Panc1 (cell line): Measurements from ENCODE around the gene IPO13. TPM values are rescaled to one million over a fixed set of nuclear protein-coding genes. Genes with fewer than 3 reads are reported as not detected.

Source experiments
- ATAC-seq: fragments of 200-7000 bp; cut with Tn5 transposase; 2 replicates; pipeline ENCODE4 v1.9.1; 2020; ENCODE audit warnings: mild to moderate bottlenecking, moderate library complexity
- Bru-seq: library from RNA; stranded (reverse); fragments of 400-500 nt; gene quantifications from one replicate; lab custom pipeline; 2021; lab: Mats Ljungman, UMichigan
- BruChase-seq, 2 experiments: library from RNA; stranded (reverse); fragments of 400-500 nt; gene quantifications; one replicate each; lab custom pipeline; 2021; lab: Mats Ljungman, UMichigan
- BruUV-seq: library from RNA; stranded (reverse); fragments of 400-500 nt; replicated peaks from 2 replicates; lab custom pipeline; 2021; lab: Mats Ljungman, UMichigan
- CTCF ChIA-PET: fragments of 300-600 bp; sonication (Branson Sonifier 250); formaldehyde crosslinking; loops from one replicate; lab custom pipeline; 2022; ENCODE audit warnings: antibody characterized with exemption; lab: Charles Lee
- POLR2A ChIA-PET: fragments of 300-600 bp; sonication (Branson Sonifier 250); formaldehyde crosslinking; loops from one replicate; lab custom pipeline; 2022; ENCODE audit warnings: antibody characterized with exemption; lab: Charles Lee
- DNase-seq: peaks from one replicate; pipeline ENCODE4 v3.0.0-alpha.2; 2010; ENCODE audit warnings: low read depth, low spot score
- H3K27ac ChIP-seq: 2 replicates; pipeline ENCODE4 v1.5.1; 2011; ENCODE audit warnings: mild to moderate bottlenecking, low read length, inconsistent platforms
- H3K27me3 ChIP-seq: fragments of 200-500 bp; sonication (Bioruptor generic); 2 replicates; pipeline ENCODE4 v1.6.0; 2014; ENCODE audit warnings: low read length, inconsistent platforms; ENCODE audit not compliant: control insufficient read depth, insufficient read depth
- H3K36me3 ChIP-seq: fragments of 200-500 bp; sonication (Bioruptor generic); 2 replicates; pipeline ENCODE4 v1.5.1; 2014; ENCODE audit warnings: inconsistent platforms, mild to moderate bottlenecking, low read length, moderate library complexity; ENCODE audit not compliant: control insufficient read depth, insufficient read depth
- H3K4me1 ChIP-seq: 2 replicates; pipeline ENCODE4 v1.5.1; 2011; ENCODE audit warnings: inconsistent platforms, mild to moderate bottlenecking, low read length, moderate library complexity; ENCODE audit not compliant: control insufficient read depth, insufficient read depth
- H3K4me3 ChIP-seq, 2 experiments: 2 replicates each; pipeline ENCODE4 v1.5.1; 2011 to 2012; ENCODE audit warnings: low read depth in 2 of 2, low read length in 2 of 2, mild to moderate bottlenecking in 2 of 2, inconsistent platforms in 1 of 2, moderate library complexity in 1 of 2
- H3K9me3 ChIP-seq: fragments of 200-500 bp; sonication (Bioruptor generic); 2 replicates; pipeline ENCODE4 v1.5.1; 2014; ENCODE audit warnings: low read depth, mild to moderate bottlenecking, inconsistent platforms, low read length, moderate library complexity; ENCODE audit not compliant: control insufficient read depth, insufficient read depth
- POLR2AphosphoS5 ChIP-seq: IDR thresholded peaks from 2 replicates; pipeline ENCODE4 v1.6.1; 2012; ENCODE audit warnings: mild to moderate bottlenecking, low read depth, low read length, moderate library complexity
- SIN3A ChIP-seq: IDR thresholded peaks from 2 replicates; pipeline ENCODE4 v1.6.1; 2012; ENCODE audit warnings: low read depth, mild to moderate bottlenecking, low read length, moderate library complexity, borderline replicate concordance; ENCODE audit not compliant: insufficient read depth
- TCF7L2 ChIP-seq: IDR thresholded peaks from 2 replicates; pipeline ENCODE4 v1.6.1; 2011; ENCODE audit warnings: mild to moderate bottlenecking, low read depth, low read length, inconsistent platforms
- in situ Hi-C: cut with HindIII; loops from 2 replicates; pipeline ENCODE4 v1.10.0; 2016; ENCODE audit warnings: low sequenced_read_pairs, low pct_unique_long_range_greater_than_20kb
- intact Hi-C: fragments of 100-400 bp; cut with micrococcal nuclease; formaldehyde crosslinking; loops from one replicate; pipeline ENCODE4 v1.10.0; 2022; ENCODE audit not compliant: unreplicated experiment
- long read RNA-seq: library from polyadenylated mRNA; unstranded; transcript quantifications from one replicate; pipeline ENCODE4 v2.0.0, GENCODE V29; 2021; ENCODE audit not compliant: unreplicated experiment
- polyA plus RNA-seq: library from polyadenylated mRNA; unstranded; fragments of >200 nt; gene quantifications from one replicate; pipeline ENCODE4 v1.2.1, GENCODE V29; 2012; ENCODE audit warnings: missing spikeins; ENCODE audit not compliant: insufficient read length
- total RNA-seq: library from RNA; stranded (reverse); gene quantifications from one replicate; pipeline ENCODE4 v1.2.1, GENCODE V29; 2021; ENCODE audit not compliant: unreplicated experiment
- TF ChIP-seq, protein P1 (sequence below), 2 experiments: IDR thresholded peaks; 2 replicates each; pipeline ENCODE4 v1.6.1; 2011 to 2012; ENCODE audit warnings: low read depth in 2 of 2, control low read depth in 1 of 2, low read length in 1 of 2, mild to moderate bottlenecking in 1 of 2, moderate library complexity in 1 of 2; ENCODE audit not compliant: insufficient read depth in 1 of 2
- TF ChIP-seq, protein P2 (sequence below): fragments of 450-650 bp; IDR thresholded peaks from 2 replicates; pipeline ENCODE4 v1.5.1; 2017; ENCODE audit warnings: mild to moderate bottlenecking

The IPO13 gene, protein sequence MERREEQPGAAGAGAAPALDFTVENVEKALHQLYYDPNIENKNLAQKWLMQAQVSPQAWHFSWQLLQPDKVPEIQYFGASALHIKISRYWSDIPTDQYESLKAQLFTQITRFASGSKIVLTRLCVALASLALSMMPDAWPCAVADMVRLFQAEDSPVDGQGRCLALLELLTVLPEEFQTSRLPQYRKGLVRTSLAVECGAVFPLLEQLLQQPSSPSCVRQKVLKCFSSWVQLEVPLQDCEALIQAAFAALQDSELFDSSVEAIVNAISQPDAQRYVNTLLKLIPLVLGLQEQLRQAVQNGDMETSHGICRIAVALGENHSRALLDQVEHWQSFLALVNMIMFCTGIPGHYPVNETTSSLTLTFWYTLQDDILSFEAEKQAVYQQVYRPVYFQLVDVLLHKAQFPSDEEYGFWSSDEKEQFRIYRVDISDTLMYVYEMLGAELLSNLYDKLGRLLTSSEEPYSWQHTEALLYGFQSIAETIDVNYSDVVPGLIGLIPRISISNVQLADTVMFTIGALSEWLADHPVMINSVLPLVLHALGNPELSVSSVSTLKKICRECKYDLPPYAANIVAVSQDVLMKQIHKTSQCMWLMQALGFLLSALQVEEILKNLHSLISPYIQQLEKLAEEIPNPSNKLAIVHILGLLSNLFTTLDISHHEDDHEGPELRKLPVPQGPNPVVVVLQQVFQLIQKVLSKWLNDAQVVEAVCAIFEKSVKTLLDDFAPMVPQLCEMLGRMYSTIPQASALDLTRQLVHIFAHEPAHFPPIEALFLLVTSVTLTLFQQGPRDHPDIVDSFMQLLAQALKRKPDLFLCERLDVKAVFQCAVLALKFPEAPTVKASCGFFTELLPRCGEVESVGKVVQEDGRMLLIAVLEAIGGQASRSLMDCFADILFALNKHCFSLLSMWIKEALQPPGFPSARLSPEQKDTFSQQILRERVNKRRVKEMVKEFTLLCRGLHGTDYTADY
- 40.0 TPM for total RNA-seq
- polyA plus RNA-seq, result 25.0 TPM
- percentile 62 among the genes with signal in this experiment for Bru-seq, nascent RNA
- percentile 82 among the genes with signal in this experiment for BruChase-seq, experiment 1, labeled RNA remaining after a 2-hour chase
- BruChase-seq, experiment 2, labeled RNA remaining after a 6-hour chase, result percentile 72 among the genes with signal in this experiment
- long read RNA-seq, transcript IPO13-202 (20 exons, 3,894 nt), result major isoform, 5 of 30 reads
- long read RNA-seq, partial matches to known transcripts, result 16 of 30 reads
- long read RNA-seq, other reads (novel, unspliced or antisense), result 8 of 30 reads

DNA sequence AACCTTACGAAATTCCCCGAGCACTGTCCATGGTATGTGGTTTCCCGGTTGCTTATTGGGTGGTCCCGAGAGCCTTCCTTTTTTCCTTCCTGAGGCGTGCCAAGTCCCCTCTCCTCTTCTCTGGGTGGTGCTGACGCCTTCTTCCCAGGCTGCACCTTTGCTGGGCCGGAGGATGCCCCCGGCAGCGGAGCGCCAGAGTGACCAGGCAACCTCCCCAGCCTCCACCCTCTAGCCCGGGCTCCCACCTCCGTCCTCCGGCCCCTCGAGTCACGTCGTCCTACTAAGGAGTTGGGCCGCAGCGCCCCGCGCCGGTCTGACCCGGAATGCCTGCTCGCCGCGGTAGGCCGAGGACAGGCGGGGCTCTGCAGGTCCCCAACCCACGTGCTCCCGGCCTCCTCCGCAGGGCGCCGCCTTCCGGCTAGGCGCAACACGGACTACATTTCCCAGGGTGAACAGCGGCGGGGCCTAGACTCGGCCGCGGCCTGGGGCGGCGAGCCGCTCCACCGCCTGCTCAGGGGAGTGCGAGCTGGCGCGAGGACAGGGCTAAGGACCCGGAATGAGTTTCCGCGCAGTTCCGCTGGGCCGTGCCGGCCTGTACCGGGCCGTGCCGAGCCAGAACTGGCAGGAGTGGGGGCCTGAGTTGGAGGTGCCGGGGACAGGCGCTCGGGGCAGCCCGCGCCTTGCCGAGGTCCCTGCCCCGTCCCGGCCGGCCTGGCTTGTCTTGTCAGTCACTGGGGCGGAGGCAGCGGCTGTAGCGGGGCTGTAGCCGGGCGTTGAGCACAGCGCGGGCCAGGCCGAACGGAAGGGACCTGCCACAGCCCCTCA is at the start of gene IPO13:
TSS of gene IPO13 (plus strand) at position 715 of the 825 bp plus-strand sequence. CDS start 651 bp downstream, outside the sequence.
- TF ChIP-seq POLR2AphosphoS5 (peak; percentile 43; the same call in 1 of the 2 replicates), TCF7L2 (no peak), SIN3A (peak; percentile 70; the same call in 1 of the 2 replicates)
- TF ChIP-seq, protein P1, sequence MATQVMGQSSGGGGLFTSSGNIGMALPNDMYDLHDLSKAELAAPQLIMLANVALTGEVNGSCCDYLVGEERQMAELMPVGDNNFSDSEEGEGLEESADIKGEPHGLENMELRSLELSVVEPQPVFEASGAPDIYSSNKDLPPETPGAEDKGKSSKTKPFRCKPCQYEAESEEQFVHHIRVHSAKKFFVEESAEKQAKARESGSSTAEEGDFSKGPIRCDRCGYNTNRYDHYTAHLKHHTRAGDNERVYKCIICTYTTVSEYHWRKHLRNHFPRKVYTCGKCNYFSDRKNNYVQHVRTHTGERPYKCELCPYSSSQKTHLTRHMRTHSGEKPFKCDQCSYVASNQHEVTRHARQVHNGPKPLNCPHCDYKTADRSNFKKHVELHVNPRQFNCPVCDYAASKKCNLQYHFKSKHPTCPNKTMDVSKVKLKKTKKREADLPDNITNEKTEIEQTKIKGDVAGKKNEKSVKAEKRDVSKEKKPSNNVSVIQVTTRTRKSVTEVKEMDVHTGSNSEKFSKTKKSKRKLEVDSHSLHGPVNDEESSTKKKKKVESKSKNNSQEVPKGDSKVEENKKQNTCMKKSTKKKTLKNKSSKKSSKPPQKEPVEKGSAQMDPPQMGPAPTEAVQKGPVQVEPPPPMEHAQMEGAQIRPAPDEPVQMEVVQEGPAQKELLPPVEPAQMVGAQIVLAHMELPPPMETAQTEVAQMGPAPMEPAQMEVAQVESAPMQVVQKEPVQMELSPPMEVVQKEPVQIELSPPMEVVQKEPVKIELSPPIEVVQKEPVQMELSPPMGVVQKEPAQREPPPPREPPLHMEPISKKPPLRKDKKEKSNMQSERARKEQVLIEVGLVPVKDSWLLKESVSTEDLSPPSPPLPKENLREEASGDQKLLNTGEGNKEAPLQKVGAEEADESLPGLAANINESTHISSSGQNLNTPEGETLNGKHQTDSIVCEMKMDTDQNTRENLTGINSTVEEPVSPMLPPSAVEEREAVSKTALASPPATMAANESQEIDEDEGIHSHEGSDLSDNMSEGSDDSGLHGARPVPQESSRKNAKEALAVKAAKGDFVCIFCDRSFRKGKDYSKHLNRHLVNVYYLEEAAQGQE (IDR thresholded peaks at IDR 0.05; ENCODE audit: insufficient read depth in 1 of 2, low read depth in 2 of 2, low read length in 1 of 2), result peak; percentile 78 to 89
- TF ChIP-seq, protein P2, sequence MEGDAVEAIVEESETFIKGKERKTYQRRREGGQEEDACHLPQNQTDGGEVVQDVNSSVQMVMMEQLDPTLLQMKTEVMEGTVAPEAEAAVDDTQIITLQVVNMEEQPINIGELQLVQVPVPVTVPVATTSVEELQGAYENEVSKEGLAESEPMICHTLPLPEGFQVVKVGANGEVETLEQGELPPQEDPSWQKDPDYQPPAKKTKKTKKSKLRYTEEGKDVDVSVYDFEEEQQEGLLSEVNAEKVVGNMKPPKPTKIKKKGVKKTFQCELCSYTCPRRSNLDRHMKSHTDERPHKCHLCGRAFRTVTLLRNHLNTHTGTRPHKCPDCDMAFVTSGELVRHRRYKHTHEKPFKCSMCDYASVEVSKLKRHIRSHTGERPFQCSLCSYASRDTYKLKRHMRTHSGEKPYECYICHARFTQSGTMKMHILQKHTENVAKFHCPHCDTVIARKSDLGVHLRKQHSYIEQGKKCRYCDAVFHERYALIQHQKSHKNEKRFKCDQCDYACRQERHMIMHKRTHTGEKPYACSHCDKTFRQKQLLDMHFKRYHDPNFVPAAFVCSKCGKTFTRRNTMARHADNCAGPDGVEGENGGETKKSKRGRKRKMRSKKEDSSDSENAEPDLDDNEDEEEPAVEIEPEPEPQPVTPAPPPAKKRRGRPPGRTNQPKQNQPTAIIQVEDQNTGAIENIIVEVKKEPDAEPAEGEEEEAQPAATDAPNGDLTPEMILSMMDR, result peak; percentile 86
- ChIA-PET POLR2A (no interaction called here), CTCF (interaction anchor here (2.2 to 2.4 kb wide), 2 partner anchors 12 to 183 kb away, joined by 9 to 10 read pairs; no protein-coding TSS in a partner anchor)
- peaks cover 4% of the 10 kb centered on the region; the same call in 1 of the 2 replicates for H3K36me3 ChIP-seq
- peak within 1 kb of the TSS; percentile 96 for H3K27ac ChIP-seq
- H3K9me3 ChIP-seq, result no peaks in the 10 kb centered on the region
- H3K27me3 ChIP-seq, result no peaks in the 10 kb centered on the region
- DNase-seq (peak; percentile 83), ATAC-seq (peak; percentile 98)
- in situ Hi-C loops (loop anchor here (25.0 kb wide), 1 partner anchor 184 kb away; no protein-coding TSS in a partner anchor), intact Hi-C loops (no loop called here)
- peaks cover 16% of the 10 kb centered on the region for H3K4me1 ChIP-seq
- H3K4me3 ChIP-seq, result peak within 1 kb of the TSS; percentile 79 to 88
- no TSS peak for BruUV-seq
